Epithelial cell of esophagus (primary cell): Measurements from ENCODE around the gene TMEM53.

Experiments used
- DNase-seq: peaks from one replicate; pipeline ENCODE4 v3.0.0; 2010; ENCODE audit warnings: low read depth
- H3K4me3 ChIP-seq: 2 replicates; pipeline ENCODE4 v1.5.1; 2011; ENCODE audit warnings: mild to moderate bottlenecking, low read length, control low read depth
- CTCF ChIP-seq: IDR thresholded peaks from 2 replicates; pipeline ENCODE4 v1.5.1; 2011; ENCODE audit warnings: low read depth, mild to moderate bottlenecking, low read length, control low read depth, inconsistent platforms; ENCODE audit not compliant: insufficient read depth; ENCODE audit errors: missing control alignments

TMEM53 gene

DNA sequence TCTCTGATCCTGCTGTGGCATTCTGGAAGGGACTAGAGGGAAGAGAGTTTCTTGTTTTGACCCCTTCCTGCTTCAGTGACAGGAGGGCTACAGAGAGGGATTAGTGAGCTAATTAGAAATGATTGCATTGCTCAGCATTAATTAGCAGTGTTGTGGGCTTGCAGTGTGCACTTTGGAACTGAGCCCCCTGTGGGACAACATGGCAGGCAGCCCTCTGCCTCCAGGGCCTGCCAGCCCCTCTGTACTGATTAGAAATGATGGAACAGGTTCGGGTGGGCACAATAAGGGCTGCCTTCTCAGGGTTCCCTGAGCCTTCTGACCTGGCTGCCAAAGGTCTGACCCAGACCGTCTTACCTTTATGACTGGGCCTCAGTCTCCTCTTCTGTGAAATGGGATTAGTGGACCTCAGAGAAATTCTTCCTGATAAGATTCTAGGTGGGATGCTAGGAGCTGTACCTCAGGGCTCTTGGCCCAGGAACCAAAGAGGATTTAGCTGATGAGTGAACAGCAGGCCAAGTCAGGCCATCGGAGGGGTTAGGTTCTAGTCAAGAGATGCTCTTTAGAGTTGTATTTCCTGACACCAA, 39.6 kb downstream of the TMEM53 start:
- no peak for DNase-seq
- TF ChIP-seq CTCF: no peak
- no peak overlapping the region for H3K4me3 ChIP-seq

DNA sequence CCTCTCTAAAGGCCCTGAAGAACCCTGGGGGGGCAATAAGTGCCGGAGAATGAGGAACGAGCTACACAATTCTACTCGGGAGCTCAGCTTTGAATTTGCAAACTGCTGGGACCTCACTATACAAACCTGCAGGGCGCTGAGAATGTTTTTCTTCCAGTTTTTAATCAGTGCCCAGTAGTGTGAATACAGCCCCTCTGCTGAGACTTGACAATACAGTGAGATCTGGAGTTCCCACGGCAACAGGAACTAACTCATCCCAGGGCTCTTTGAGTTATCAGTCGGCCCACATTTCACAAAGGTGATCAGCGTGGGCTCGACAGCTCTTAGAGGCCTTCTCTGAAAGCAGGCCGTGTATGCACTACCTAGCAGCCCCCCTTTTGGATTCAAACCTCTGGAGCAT, 41.7 kb downstream of the TMEM53 start:
- peak overlapping the region; percentile 65 for H3K4me3 ChIP-seq
- DNase-seq: peak; percentile 28
- TF ChIP-seq CTCF: no peak

- peak; percentile 84 for DNase-seq
- peak overlapping the region; percentile 65 for H3K4me3 ChIP-seq
- no peak for TF ChIP-seq CTCF
Measured at GRCh38 chr1:44631647-44632539, 42.4 kb downstream of the TMEM53 start.

- TF ChIP-seq CTCF: no peak
- DNase-seq: no peak
- H3K4me3 ChIP-seq: peak overlapping the region; percentile 65
Measured at GRCh38 chr1:44631333-44631646, 43.0 kb downstream of the TMEM53 start.

DNA sequence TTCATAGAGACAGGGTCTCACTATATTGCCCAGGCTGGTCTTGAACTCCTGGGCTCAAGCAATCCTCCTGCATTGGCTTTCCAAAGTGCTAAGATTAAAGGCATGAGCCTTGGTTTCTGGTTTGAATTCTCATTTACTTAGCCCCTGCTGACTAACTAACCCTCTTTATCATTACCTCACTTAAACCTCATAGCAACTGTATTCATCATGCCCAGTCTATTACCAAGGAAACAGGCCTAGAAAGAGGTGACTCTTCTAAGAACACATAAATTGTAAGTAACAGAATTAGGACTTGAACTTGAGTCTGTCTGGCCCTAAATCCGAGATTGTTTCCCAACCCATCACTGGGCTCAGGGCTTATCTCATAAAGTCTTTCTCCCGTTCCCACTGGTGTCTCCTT, 44.2 kb downstream of the TMEM53 start:
- DNase-seq: peak; percentile 46
- H3K4me3 ChIP-seq: no peak overlapping the region
- no peak for TF ChIP-seq CTCF

- no peak overlapping the region for H3K4me3 ChIP-seq
- TF ChIP-seq CTCF: no peak
- peak; percentile 94 for DNase-seq
Measured at GRCh38 chr1:44628962-44629756, 45.1 kb downstream of the TMEM53 start.
